GM19395 (cell line): ENCODE measurements around the gene CCDC148.
A peak's percentile ranks its signal among the peaks of the same experiment; 100 is the strongest.
"Not testable (repeated sequence)": the region's sequence is repeated elsewhere in the genome, so short reads cannot be mapped to it uniquely, and the experiment has no call there.

Source experiments
- ATAC-seq: cut with Tn5 transposase; IDR thresholded peaks from one replicate; pipeline ENCODE4 v1.9.1; 2021; ENCODE audit warnings: mild to moderate bottlenecking, moderate library complexity; ENCODE audit not compliant: unreplicated experiment

Gene CCDC148

GRCh38 chr2:158366342-158366741 is 90.2 kb downstream of the CCDC148 start:
- ATAC-seq: no peak

- ATAC-seq: no peak
These were observed 96.7 kb downstream of the CCDC148 start for GRCh38 chr2:158359846-158360245.

GRCh38 chr2:158357699-158358098 is 98.9 kb downstream of the CCDC148 start:
- no peak for ATAC-seq

GRCh38 chr2:158357122-158357521 is 99.4 kb downstream of the CCDC148 start:
- no peak for ATAC-seq

- not testable (repeated sequence) for ATAC-seq
These were observed 105.1 kb downstream of the CCDC148 start for GRCh38 chr2:158351466-158351816.

- ATAC-seq: not testable (repeated sequence)
These were observed 105.6 kb downstream of the CCDC148 start for GRCh38 chr2:158350751-158351465.

GRCh38 chr2:158346032-158346431 is 110.5 kb downstream of the CCDC148 start:
- no peak for ATAC-seq

GRCh38 chr2:158339513-158339912 is 117.0 kb downstream of the CCDC148 start:
- ATAC-seq: no peak

GRCh38 chr2:158337018-158337417 is 119.5 kb downstream of the CCDC148 start:
- ATAC-seq: no peak

GRCh38 chr2:158331799-158332198 is 124.8 kb downstream of the CCDC148 start:
- not testable (repeated sequence) for ATAC-seq

GRCh38 chr2:158325782-158326340 is 130.7 kb downstream of the CCDC148 start:
- ATAC-seq: no peak

GRCh38 chr2:158325031-158325781 is 131.3 kb downstream of the CCDC148 start:
- no peak for ATAC-seq

GRCh38 chr2:158323381-158323780 is 133.2 kb downstream of the CCDC148 start:
- ATAC-seq: no peak

GRCh38 chr2:158321264-158321663 is 135.3 kb downstream of the CCDC148 start:
- no peak for ATAC-seq

- no peak for ATAC-seq
These were observed 137.3 kb downstream of the CCDC148 start for GRCh38 chr2:158319269-158319668.

GRCh38 chr2:158317642-158318041 is 138.9 kb downstream of the CCDC148 start:
- ATAC-seq: peak; percentile 59

- ATAC-seq: no peak
These were observed 140.6 kb downstream of the CCDC148 start for GRCh38 chr2:158315803-158316414.

- no peak for ATAC-seq
These were observed 141.6 kb downstream of the CCDC148 start for GRCh38 chr2:158315000-158315399.

GRCh38 chr2:158313734-158314133 is 142.8 kb downstream of the CCDC148 start:
- no peak for ATAC-seq

GRCh38 chr2:158312981-158313380 is 143.6 kb downstream of the CCDC148 start:
- no peak for ATAC-seq

GRCh38 chr2:158310407-158310806 is 146.1 kb downstream of the CCDC148 start:
- not testable (repeated sequence) for ATAC-seq

- ATAC-seq: no peak
These were observed 151.1 kb downstream of the CCDC148 start for GRCh38 chr2:158305501-158305900.
